GM12878 (cell line): ENCODE data around the gene CAT. TPM values are rescaled to one million over a fixed set of nuclear protein-coding genes. Genes with fewer than 3 reads are reported as not detected.

Source experiments
- ATAC-seq: fragments of 200-7000 bp; cut with Tn5 transposase; 3 replicates; pipeline ENCODE4 v1.9.1; 2020; ENCODE audit warnings: mild to moderate bottlenecking, moderate library complexity
- BruUV-seq: library from RNA; stranded (reverse); fragments of 400-500 nt; replicated peaks from 2 replicates; lab custom pipeline; 2021; lab: Mats Ljungman, UMichigan
- CTCF ChIA-PET: fragments of 300-600 bp; sonication (Branson Sonifier 250); formaldehyde crosslinking; extraction: SDS; loops from one replicate; lab custom pipeline; 2021; ENCODE audit warnings: inconsistent platforms; lab: Yijun Ruan, JAX
- POLR2A ChIA-PET: fragments of 350-600 bp; formaldehyde crosslinking; extraction: SDS; loops from one replicate; lab custom pipeline; 2021; ENCODE audit warnings: inconsistent platforms; lab: Charles Lee
- RAD21 ChIA-PET: fragments of 300-600 bp; sonication (Branson Sonifier 250); formaldehyde crosslinking; loops from one replicate; lab custom pipeline; 2023; ENCODE audit warnings: antibody characterized with exemption; ENCODE audit not compliant: unreplicated experiment; lab: Charles Lee
- SMC1A ChIA-PET: fragments of 300-600 bp; sonication (Branson Sonifier 250); formaldehyde crosslinking; loops from one replicate; lab custom pipeline; 2023; ENCODE audit not compliant: unreplicated experiment, uncharacterized antibody; lab: Charles Lee
- DNase-seq: peaks from one replicate; pipeline ENCODE4 v3.0.0-alpha.2; 2011; ENCODE audit warnings: low read depth, low spot score
- FAIRE-seq: peaks from 3 replicates; lab custom pipeline; 2011; peaks lifted over from hg19 to GRCh38; lab: Jason Lieb, UNC
- H2AFZ ChIP-seq: 2 replicates; pipeline ENCODE4 v1.6.0; 2011; ENCODE audit warnings: low read depth, low read length, control low read depth; ENCODE audit not compliant: control insufficient read depth
- H3K27ac ChIP-seq: 2 replicates; pipeline ENCODE4 v1.5.1; 2011; ENCODE audit warnings: control low read depth; ENCODE audit not compliant: control insufficient read depth, insufficient read depth
- H3K27me3 ChIP-seq, 2 experiments: replicated peaks in 1 of 2; 2 replicates each; pipeline versions ENCODE4 v1.6.0 to v1.6.1; 2011; ENCODE audit warnings: low read length in 1 of 2; ENCODE audit not compliant: control insufficient read depth in 2 of 2, insufficient read depth in 2 of 2
- H3K36me3 ChIP-seq, 2 experiments: 2 replicates each; pipeline ENCODE4 v1.5.1; 2011; ENCODE audit warnings: low read length in 1 of 2; ENCODE audit not compliant: control insufficient read depth in 2 of 2, insufficient read depth in 2 of 2
- H3K4me1 ChIP-seq: 2 replicates; pipeline ENCODE4 v1.6.1; 2011; ENCODE audit warnings: mild to moderate bottlenecking, low read length, moderate library complexity, mixed read lengths; ENCODE audit not compliant: control insufficient read depth, insufficient read depth
- H3K4me2 ChIP-seq: 2 replicates; pipeline ENCODE4 v1.6.0; 2011; ENCODE audit warnings: control low read depth; ENCODE audit not compliant: control insufficient read depth, insufficient read depth
- H3K4me3 ChIP-seq: fragments of 200-600 bp; sonication (generic); 2 replicates; pipeline ENCODE4 v1.5.1; 2016
- H3K79me2 ChIP-seq: 2 replicates; pipeline ENCODE4 v1.6.0; 2011; ENCODE audit warnings: low read length; ENCODE audit not compliant: control insufficient read depth, insufficient read depth
- H3K9ac ChIP-seq: 2 replicates; pipeline ENCODE4 v1.8.0; 2011; ENCODE audit warnings: low read length, control low read depth, mixed read lengths; ENCODE audit not compliant: control insufficient read depth, insufficient read depth
- H3K9me3 ChIP-seq: replicated peaks from 3 replicates; pipeline ENCODE4 v1.5.1; 2011; ENCODE audit warnings: mild to moderate bottlenecking, low read length; ENCODE audit not compliant: control insufficient read depth, insufficient read depth
- H4K20me1 ChIP-seq: 2 replicates; pipeline ENCODE4 v1.6.0; 2011; ENCODE audit not compliant: control insufficient read depth, insufficient read depth
- BCLAF1 ChIP-seq: fragments of 450-650 bp; IDR thresholded peaks from 2 replicates; pipeline ENCODE4 v1.6.1; 2017; ENCODE audit warnings: antibody characterized with exemption, mild to moderate bottlenecking, moderate library complexity
- CBFB ChIP-seq: IDR thresholded peaks from 2 replicates; pipeline ENCODE4 v1.6.1; 2016; ENCODE audit warnings: antibody characterized with exemption, low read depth
- CBX5 ChIP-seq: sonication (generic); IDR thresholded peaks from 2 replicates; pipeline ENCODE4 v1.6.1; 2016; ENCODE audit warnings: low read depth, moderate library complexity, mild to moderate bottlenecking, inconsistent platforms
- CEBPB ChIP-seq, 2 experiments: fragments of 150-350 bp in 1 of 2; IDR thresholded peaks; 2 replicates each; pipeline ENCODE4 v1.6.1; 2012 to 2014; ENCODE audit warnings: low read depth in 2 of 2, low read length in 2 of 2, borderline replicate concordance in 1 of 2, inconsistent platforms in 1 of 2
- CHD2 ChIP-seq: IDR thresholded peaks from 2 replicates; pipeline ENCODE4 v1.6.1; 2011; ENCODE audit warnings: low read depth, low read length, improper control_type of control experiment, borderline replicate concordance
- IKZF1 ChIP-seq: fragments of 450-650 bp; conservative IDR thresholded peaks from 2 replicates; pipeline ENCODE4 v1.6.1; 2017; ENCODE audit warnings: antibody characterized with exemption, mild to moderate bottlenecking
- IRF3 ChIP-seq: fragments of 450-650 bp; IDR thresholded peaks from 2 replicates; pipeline ENCODE4 v1.6.1; 2014; ENCODE audit warnings: mild to moderate bottlenecking
- POLR2A ChIP-seq: IDR thresholded peaks from 2 replicates; pipeline ENCODE4 v1.6.1; 2011; ENCODE audit warnings: low read depth, mild to moderate bottlenecking, low read length
- RFX5 ChIP-seq: IDR thresholded peaks from 2 replicates; pipeline ENCODE4 v1.6.1; 2011; ENCODE audit warnings: low read depth, low read length, improper control_type of control experiment
- SPI1 ChIP-seq: IDR thresholded peaks from 2 replicates; pipeline ENCODE4 v1.6.1; 2011; ENCODE audit warnings: low read depth, mild to moderate bottlenecking, low read length, moderate library complexity, borderline replicate concordance; ENCODE audit not compliant: insufficient read depth
- SUZ12 ChIP-seq: fragments of 200-600 bp; sonication (generic); IDR thresholded peaks from one replicate; pipeline ENCODE4 v1.6.1; 2018; ENCODE audit warnings: antibody characterized with exemption, mild to moderate bottlenecking; ENCODE audit not compliant: unreplicated experiment
- TARDBP ChIP-seq: IDR thresholded peaks from 2 replicates; pipeline ENCODE4 v1.6.1; 2016; ENCODE audit warnings: borderline replicate concordance
- TCF12 ChIP-seq: IDR thresholded peaks from 2 replicates; pipeline ENCODE4 v1.6.1; 2011; ENCODE audit warnings: low read depth, mild to moderate bottlenecking, low read length
- WGBS: methylation state at CpG from one replicate; pipeline ENCODE4 v1.1.6; 2016; ENCODE audit warnings: low lambda C conversion rate; ENCODE audit not compliant: insufficient replicate concordance, insufficient coverage; ENCODE audit errors: missing lambda C conversion rate; 5-methylcytosine and 5-hydroxymethylcytosine counted together
- in situ Hi-C: fragments of 300-500 bp; cut with MboI; formaldehyde crosslinking; loops from 9 replicates; pipeline ENCODE4 v1.14.3; 2018; ENCODE audit warnings: mixed read lengths
- intact Hi-C: fragments of 100-400 bp; cut with micrococcal nuclease; formaldehyde crosslinking; loops from one replicate; pipeline ENCODE4 v1.14.2; 2022; ENCODE audit not compliant: unreplicated experiment
- polyA plus RNA-seq, 11 experiments: library from polyadenylated mRNA; depleted of rRNA in 4 of 11; unstranded in 6 of 11; stranded (reverse) in 5 of 11; fragments of >200 nt; fragmentation: Nextera tagmentation in 4 of 11; fragmentation: Illumina TruSeq in 1 of 11; extraction: Ambion mirVana in 4 of 11; extraction: Trizol in 1 of 11; gene quantifications; 1 replicate in 1 of 11; 2 replicates in 10 of 11; pipeline versions ENCODE4 v1.2.1 to v1.2.3, GENCODE V29; 2011 to 2016; ENCODE audit warnings: inconsistent platforms in 2 of 11, missing spikeins in 2 of 11, low read depth in 1 of 11
- total RNA-seq, 4 experiments: library from RNA; depleted of rRNA in 3 of 4; stranded (reverse); fragments of >200 nt in 3 of 4; fragmentation: Illumina TruSeq in 1 of 4; extraction: Trizol in 1 of 4; gene quantifications; 2 replicates each; pipeline versions ENCODE4 v1.2.1 to v1.2.3, GENCODE V29; 2013 to 2021
- TF ChIP-seq, protein P1 (sequence below): IDR thresholded peaks from 2 replicates; pipeline ENCODE4 v1.6.1; 2012; ENCODE audit warnings: low read length, inconsistent platforms
- TF ChIP-seq, protein P2 (sequence below): fragments of 450-650 bp; IDR thresholded peaks from 2 replicates; pipeline ENCODE4 v1.6.1; 2016; ENCODE audit warnings: mild to moderate bottlenecking
- TF ChIP-seq, protein P3 (sequence below): IDR thresholded peaks from 2 replicates; pipeline ENCODE4 v1.6.1; 2011; ENCODE audit warnings: mild to moderate bottlenecking, low read depth, low read length, moderate library complexity; ENCODE audit not compliant: insufficient replicate concordance

The CAT gene
- total and polyA plus RNA-seq, 10 of the 15 experiments (the other 5 are each of a cell fraction or from before 2014, with no cell fraction given) = 22.4 to 71.3 (median 33.6) TPM

GRCh38 chr11:34508524-34508923, 69.8 kb downstream of the CAT start (continued):
- no peak for TF ChIP-seq SPI1
- TF ChIP-seq TARDBP = no peak
- TF ChIP-seq IRF3 = no peak
- TF ChIP-seq CBX5 = no peak
- no peak for TF ChIP-seq POLR2A
- no peak for TF ChIP-seq CBFB
- TF ChIP-seq, all 136 proteins: peak for 0

DNA sequence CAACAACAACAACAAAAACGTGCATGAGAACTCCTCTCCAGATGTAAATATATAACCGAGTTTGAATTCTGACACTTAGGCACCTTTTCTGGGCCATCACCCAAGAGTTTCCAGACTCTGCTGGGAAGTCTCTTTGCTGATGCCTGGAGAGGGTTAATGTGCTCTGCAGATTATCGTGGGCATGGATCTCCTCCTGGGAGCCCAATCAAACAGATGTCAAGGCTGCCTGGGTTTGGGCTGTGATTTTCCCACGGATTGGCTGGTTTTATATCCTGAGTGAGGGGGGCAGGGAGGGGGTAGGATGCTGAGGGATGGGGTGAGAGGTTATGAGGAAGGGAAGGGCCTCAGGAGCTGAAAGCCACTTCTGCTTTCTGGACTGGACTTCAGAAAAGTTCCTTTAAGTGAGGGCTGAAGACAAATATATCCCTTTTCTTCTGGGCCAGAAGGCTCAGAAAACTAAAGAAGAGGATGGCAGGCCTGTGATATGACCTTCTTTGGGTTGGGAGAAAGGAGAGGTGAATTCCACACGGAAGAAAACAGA, 70.7 kb downstream of the CAT start:
- H3K36me3 ChIP-seq = no peaks in the 10 kb centered on the region
- ChIA-PET SMC1A (interaction anchor here (0.6 kb wide), 1 partner anchor 69 kb away, joined by 3 read pairs; no protein-coding TSS in a partner anchor), CTCF (no interaction called here), POLR2A (no interaction called here), RAD21 (no interaction called here)
- H3K27me3 ChIP-seq = no peaks in the 10 kb centered on the region
- no peak overlapping the region for H3K9ac ChIP-seq
- no TSS peak for BruUV-seq
- H3K9me3 ChIP-seq = no peaks in the 10 kb centered on the region
- no peaks in the 10 kb centered on the region for H4K20me1 ChIP-seq
- DNase-seq (no peak), FAIRE-seq (no peak), ATAC-seq (no peak)
- in situ Hi-C loops = no loop called here
- no peaks in the 10 kb centered on the region for H3K4me1 ChIP-seq
- WGBS = 19% methylated on average over 5 of the region's 5 CpGs
- intact Hi-C loops = loop anchor here (5.0 kb wide), 1 partner anchor 903 kb away; no protein-coding TSS in a partner anchor
- no peak overlapping the region for H2AFZ ChIP-seq
- H3K4me3 ChIP-seq = no peak overlapping the region
- no peak overlapping the region for H3K4me2 ChIP-seq
- H3K27ac ChIP-seq = no peak overlapping the region
- H3K79me2 ChIP-seq = no peaks in the 10 kb centered on the region
- no peak for TF ChIP-seq RFX5
- TF ChIP-seq IKZF1 = no peak
- TF ChIP-seq, protein P1, sequence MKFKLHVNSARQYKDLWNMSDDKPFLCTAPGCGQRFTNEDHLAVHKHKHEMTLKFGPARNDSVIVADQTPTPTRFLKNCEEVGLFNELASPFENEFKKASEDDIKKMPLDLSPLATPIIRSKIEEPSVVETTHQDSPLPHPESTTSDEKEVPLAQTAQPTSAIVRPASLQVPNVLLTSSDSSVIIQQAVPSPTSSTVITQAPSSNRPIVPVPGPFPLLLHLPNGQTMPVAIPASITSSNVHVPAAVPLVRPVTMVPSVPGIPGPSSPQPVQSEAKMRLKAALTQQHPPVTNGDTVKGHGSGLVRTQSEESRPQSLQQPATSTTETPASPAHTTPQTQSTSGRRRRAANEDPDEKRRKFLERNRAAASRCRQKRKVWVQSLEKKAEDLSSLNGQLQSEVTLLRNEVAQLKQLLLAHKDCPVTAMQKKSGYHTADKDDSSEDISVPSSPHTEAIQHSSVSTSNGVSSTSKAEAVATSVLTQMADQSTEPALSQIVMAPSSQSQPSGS = no peak
- no peak for TF ChIP-seq TCF12
- no peak for TF ChIP-seq CEBPB (IDR thresholded peaks at IDR 0.05; ENCODE audit: borderline replicate concordance in 1 of 2, low read depth in 2 of 2, low read length in 2 of 2)
- no peak for TF ChIP-seq BCLAF1
- TF ChIP-seq CHD2 = no peak
- TF ChIP-seq, protein P2, sequence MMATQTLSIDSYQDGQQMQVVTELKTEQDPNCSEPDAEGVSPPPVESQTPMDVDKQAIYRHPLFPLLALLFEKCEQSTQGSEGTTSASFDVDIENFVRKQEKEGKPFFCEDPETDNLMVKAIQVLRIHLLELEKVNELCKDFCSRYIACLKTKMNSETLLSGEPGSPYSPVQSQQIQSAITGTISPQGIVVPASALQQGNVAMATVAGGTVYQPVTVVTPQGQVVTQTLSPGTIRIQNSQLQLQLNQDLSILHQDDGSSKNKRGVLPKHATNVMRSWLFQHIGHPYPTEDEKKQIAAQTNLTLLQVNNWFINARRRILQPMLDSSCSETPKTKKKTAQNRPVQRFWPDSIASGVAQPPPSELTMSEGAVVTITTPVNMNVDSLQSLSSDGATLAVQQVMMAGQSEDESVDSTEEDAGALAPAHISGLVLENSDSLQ = no peak
- TF ChIP-seq, protein P3, sequence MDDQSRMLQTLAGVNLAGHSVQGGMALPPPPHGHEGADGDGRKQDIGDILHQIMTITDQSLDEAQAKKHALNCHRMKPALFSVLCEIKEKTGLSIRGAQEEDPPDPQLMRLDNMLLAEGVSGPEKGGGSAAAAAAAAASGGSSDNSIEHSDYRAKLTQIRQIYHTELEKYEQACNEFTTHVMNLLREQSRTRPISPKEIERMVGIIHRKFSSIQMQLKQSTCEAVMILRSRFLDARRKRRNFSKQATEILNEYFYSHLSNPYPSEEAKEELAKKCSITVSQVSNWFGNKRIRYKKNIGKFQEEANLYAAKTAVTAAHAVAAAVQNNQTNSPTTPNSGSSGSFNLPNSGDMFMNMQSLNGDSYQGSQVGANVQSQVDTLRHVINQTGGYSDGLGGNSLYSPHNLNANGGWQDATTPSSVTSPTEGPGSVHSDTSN = no peak
- no peak for TF ChIP-seq SUZ12
